GM21515 (cell line): Measurements from ENCODE around the gene APOA4.

Experiments used
- ATAC-seq: cut with Tn5 transposase; IDR thresholded peaks from one replicate; pipeline ENCODE4 v1.9.1; 2021; ENCODE audit not compliant: unreplicated experiment

The APOA4 gene

GRCh38 chr11:116831790-116832349 is 8.8 kb upstream of the APOA4 start:
- no peak for ATAC-seq

GRCh38 chr11:116830184-116830912 is 7.2 kb upstream of the APOA4 start:
- ATAC-seq = no peak

- no peak for ATAC-seq
Measured at GRCh38 chr11:116829525-116830183, 6.5 kb upstream of the APOA4 start, which contains the start of gene APOC3. TSS of gene APOC3 (plus strand) at chr11:116829907. CDS start at chr11:116830583, 676 bp downstream.

GRCh38 chr11:116828632-116829524 is 5.8 kb upstream of the APOA4 start:
- ATAC-seq = no peak

GRCh38 chr11:116827461-116827860 is 4.4 kb upstream of the APOA4 start:
- no peak for ATAC-seq

- ATAC-seq = no peak
Measured at GRCh38 chr11:116826751-116827431, 3.8 kb upstream of the APOA4 start.

GRCh38 chr11:116825854-116826750 is 3.0 kb upstream of the APOA4 start:
- ATAC-seq = no peak

GRCh38 chr11:116825434-116825833 is 2.3 kb upstream of the APOA4 start:
- ATAC-seq = no peak

GRCh38 chr11:116822575-116822974 is 529 bp downstream of the APOA4 start:
- no peak for ATAC-seq

GRCh38 chr11:116821050-116821918 is 1.8 kb downstream of the APOA4 start:
- no peak for ATAC-seq

GRCh38 chr11:116819049-116819448 is 4.1 kb downstream of the APOA4 start:
- ATAC-seq = no peak

GRCh38 chr11:116814502-116814901 is 8.6 kb downstream of the APOA4 start:
- ATAC-seq = no peak

GRCh38 chr11:116813781-116814471 is 9.2 kb downstream of the APOA4 start:
- ATAC-seq = no peak

GRCh38 chr11:116813170-116813569 is 9.9 kb downstream of the APOA4 start:
- no peak for ATAC-seq

GRCh38 chr11:116812109-116812508 is 11.0 kb downstream of the APOA4 start:
- ATAC-seq = no peak

GRCh38 chr11:116811194-116811593 is 11.9 kb downstream of the APOA4 start:
- no peak for ATAC-seq

- ATAC-seq = no peak
Measured at GRCh38 chr11:116808262-116809175, 14.6 kb downstream of the APOA4 start.
